Keratinocyte (primary cell): ENCODE measurements around the gene TMX1.

Experiments
- CTCF ChIP-seq, 3 experiments: IDR thresholded peaks in 1 of 3; conservative IDR thresholded peaks in 1 of 3; optimal IDR thresholded peaks in 1 of 3; 2 replicates in 2 of 3; 3 replicates in 1 of 3; pipeline versions ENCODE3 to v1.5.1; 2011; ENCODE audit warnings: low read length in 3 of 3, mild to moderate bottlenecking in 3 of 3, moderate library complexity in 2 of 3, control low read depth in 1 of 3, inconsistent platforms in 1 of 3; ENCODE audit not compliant: insufficient read depth in 2 of 3; ENCODE audit errors: extremely low read depth in 1 of 3
- EZH2 ChIP-seq: IDR thresholded peaks from one replicate; pipeline ENCODE4 v1.6.1; 2012; ENCODE audit warnings: inconsistent platforms, mild to moderate bottlenecking, low read length, moderate library complexity

GRCh38 chr14:51258788-51259187 lies 18.7 kb downstream of the TMX1 start:
- TF ChIP-seq CTCF (optimal IDR thresholded peaks at IDR 0.05 in 1 of 3, IDR thresholded peaks at IDR 0.05 in 1 of 3, conservative IDR thresholded peaks at IDR 0.05 in 1 of 3; ENCODE audit: extremely low read depth in 1 of 3, insufficient read depth in 2 of 3, low read length in 3 of 3) (no peak), EZH2 (no peak)
